ENCODE data around the gene CAST.

The CAST gene

DNA sequence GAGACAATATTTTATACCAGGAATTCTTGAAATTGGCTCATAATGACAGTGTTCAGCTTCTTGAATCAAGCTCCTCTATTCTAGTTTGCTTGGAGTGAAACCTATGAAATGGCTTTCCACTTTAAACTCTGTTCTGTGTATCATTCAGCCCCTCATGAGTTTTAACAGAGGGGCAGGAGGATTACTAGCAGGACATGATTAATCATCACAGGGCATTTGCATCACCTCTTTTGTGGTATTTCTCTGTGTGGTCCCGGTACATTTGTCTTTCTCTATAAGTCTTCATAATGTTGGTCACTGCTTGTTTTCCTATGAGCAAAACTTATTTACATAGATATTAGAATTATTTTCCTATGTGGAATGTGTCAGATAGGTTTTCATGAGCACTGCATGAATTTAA is 21.2 kb downstream of the CAST start:
- Histone ChIP-seq H3K9me3 (ENCODE audit: control insufficient read depth, low read length) (no peaks in the 10 kb centered on the region), H3K9ac (ENCODE audit: low read length) (no peak overlapping the region), H3K36me3 (ENCODE audit: control insufficient read depth, insufficient read depth, low read length) (no peaks in the 10 kb centered on the region), H3K4me1 (ENCODE audit: control insufficient read depth, insufficient read depth, low read length) (no peaks in the 10 kb centered on the region), H3K4me3 (ENCODE audit: low read length) (no peak overlapping the region), H3K27me3 (ENCODE audit: control insufficient read depth, insufficient read depth, low read length) (no peaks in the 10 kb centered on the region)

DNA sequence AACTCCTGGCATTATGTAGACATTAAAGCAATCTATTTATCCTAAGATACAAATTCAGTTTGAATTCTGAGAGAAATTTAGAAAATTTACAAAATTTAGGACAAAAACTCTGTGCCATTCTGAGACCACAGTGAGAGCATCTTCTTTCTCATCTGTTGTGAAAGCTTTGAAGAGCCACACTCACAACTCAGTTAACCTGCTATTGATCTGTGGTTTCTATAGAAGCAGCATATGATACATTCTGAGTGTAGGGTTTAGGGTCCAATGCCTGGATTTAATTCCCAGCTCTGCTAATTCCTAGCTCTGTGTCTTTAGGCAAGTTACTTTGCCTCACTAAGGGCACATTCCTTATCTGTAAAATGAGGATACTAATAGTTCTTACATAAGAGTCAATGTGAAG is 21.6 kb downstream of the CAST start:
- H3K4me3 ChIP-seq (ENCODE audit: low read length) = no peak overlapping the region
- H3K9ac ChIP-seq (ENCODE audit: low read length) = no peak overlapping the region
- H3K9me3 ChIP-seq (ENCODE audit: control insufficient read depth, low read length) = no peaks in the 10 kb centered on the region
- H3K4me1 ChIP-seq (ENCODE audit: control insufficient read depth, insufficient read depth, low read length) = no peaks in the 10 kb centered on the region
- no peaks in the 10 kb centered on the region for H3K27me3 ChIP-seq (ENCODE audit: control insufficient read depth, insufficient read depth, low read length)
- no peaks in the 10 kb centered on the region for H3K36me3 ChIP-seq (ENCODE audit: control insufficient read depth, insufficient read depth, low read length)

DNA sequence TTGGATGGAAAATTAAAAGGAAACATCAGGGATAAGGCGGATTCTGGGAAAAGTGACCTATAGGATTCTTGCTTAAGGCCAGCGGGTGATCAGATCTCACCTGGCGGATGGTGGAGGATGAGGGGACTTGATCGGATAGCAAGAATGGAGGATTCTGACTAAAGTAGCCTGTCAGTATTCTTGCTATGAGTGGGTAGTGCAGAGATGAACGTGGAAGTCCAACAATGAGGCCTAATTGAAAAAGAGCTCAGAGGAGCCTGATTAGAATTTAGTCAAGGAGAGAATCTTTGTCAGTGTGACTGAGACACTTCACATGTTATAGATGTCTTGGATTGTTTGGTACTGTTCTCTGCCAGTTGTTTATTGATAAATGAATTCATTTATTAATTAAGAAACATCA is 24.9 kb downstream of the CAST start:
- Histone ChIP-seq H3K36me3 (ENCODE audit: control insufficient read depth, insufficient read depth, low read length) (no peaks in the 10 kb centered on the region), H3K4me1 (ENCODE audit: control insufficient read depth, insufficient read depth, low read length) (no peaks in the 10 kb centered on the region), H3K9me3 (ENCODE audit: control insufficient read depth, low read length) (no peaks in the 10 kb centered on the region), H3K27me3 (ENCODE audit: control insufficient read depth, insufficient read depth, low read length) (no peaks in the 10 kb centered on the region), H3K9ac (ENCODE audit: low read length) (no peak overlapping the region), H3K4me3 (ENCODE audit: low read length) (no peak overlapping the region)

DNA sequence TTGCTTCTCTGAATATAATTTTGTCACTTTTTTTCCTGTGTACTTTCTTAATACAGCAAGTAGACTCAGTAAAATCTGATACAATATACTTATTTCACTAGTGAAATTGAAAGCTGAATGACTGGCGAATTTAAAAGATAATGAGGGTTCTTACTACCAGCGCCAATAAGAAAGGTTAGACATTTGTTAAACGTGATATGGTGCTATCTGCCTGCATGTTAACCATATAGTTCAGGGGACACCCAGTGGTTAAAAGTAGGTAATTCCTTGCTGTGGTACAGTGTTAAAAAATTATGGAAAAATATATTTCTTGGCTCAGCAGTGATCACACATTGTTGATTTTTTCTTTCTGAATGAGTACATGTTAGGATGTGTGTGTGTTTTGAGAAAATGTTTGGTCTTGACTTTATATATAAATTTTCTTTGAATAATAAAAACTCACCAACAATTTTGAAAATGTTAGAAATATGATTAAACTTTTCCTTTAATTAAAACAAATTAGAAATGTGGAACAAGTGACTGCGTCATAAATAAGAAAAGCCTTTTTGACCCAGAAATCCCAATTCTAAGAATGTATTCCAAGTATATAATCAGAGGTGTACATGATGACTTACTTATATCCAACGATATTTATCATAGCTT is 25.8 kb downstream of the CAST start:
- no peaks in the 10 kb centered on the region for H3K9me3 ChIP-seq (ENCODE audit: control insufficient read depth, low read length)
- H3K36me3 ChIP-seq (ENCODE audit: control insufficient read depth, insufficient read depth, low read length) = no peaks in the 10 kb centered on the region
- H3K9ac ChIP-seq (ENCODE audit: low read length) = no peak overlapping the region
- H3K27me3 ChIP-seq (ENCODE audit: control insufficient read depth, insufficient read depth, low read length) = no peaks in the 10 kb centered on the region
- no peaks in the 10 kb centered on the region for H3K4me1 ChIP-seq (ENCODE audit: control insufficient read depth, insufficient read depth, low read length)
- no peak overlapping the region for H3K4me3 ChIP-seq (ENCODE audit: low read length)

DNA sequence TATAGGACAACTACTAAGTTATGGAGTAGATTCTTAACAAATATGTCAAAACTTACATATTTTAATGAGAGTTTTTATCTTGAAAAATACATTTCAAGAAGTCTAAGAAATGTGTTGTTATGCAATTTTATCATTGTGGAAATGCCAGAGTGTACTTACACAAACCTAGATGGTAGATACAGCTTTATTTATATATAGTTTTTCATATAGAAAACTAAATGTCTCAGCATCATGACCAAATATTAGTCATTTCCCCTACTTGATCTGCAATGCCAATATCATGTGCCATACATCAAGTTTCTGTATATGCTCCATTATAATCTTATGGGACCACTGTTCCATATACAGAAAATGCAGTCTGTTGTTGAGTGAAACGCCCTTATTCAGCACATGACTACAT is 28.7 kb downstream of the CAST start:
- no peaks in the 10 kb centered on the region for H3K27me3 ChIP-seq (ENCODE audit: control insufficient read depth, insufficient read depth, low read length)

DNA sequence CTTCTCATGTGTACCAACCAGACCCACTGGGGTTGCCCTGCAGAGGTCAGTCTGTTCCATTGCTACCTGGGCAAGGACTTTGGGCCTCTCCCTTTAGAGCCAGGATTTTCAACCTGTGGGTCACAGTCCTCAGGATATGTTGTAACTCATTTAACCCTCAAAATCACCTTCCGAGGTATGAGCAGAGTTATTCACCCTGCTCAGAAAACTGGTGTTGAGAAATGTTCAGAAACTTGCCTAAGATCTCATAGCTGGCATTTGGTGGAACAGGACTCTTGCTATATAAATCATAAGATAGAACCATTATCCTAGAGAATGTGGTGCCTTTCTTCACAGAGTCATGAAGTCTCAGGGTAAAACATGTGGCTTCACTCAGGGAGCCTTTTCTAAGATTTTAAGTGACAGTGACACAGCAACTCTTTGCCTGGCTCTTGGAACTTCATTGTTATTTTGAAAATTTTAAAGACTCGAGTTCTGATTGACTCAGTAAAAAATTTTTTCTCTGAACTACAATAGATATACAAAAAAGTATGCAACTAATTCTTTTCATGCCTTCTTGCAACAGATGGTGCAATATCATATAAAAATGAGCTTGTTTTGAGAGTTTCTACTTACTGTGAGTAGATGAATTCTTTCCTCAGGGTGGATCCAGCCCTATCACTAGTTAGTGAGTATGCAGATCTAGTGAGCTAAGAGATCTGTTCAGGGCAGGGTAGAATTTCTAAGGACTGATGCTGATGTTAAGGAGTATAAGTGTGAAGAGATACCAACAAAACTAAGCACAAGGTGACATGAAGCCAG is 29.5 kb downstream of the CAST start:
- Histone ChIP-seq H3K27me3 (ENCODE audit: control insufficient read depth, insufficient read depth, low read length) (no peaks in the 10 kb centered on the region), H3K9ac (ENCODE audit: low read length) (no peak overlapping the region), H3K36me3 (ENCODE audit: control insufficient read depth, insufficient read depth, low read length) (no peaks in the 10 kb centered on the region), H3K4me1 (ENCODE audit: control insufficient read depth, insufficient read depth, low read length) (peaks cover 9% of the 10 kb centered on the region), H3K9me3 (ENCODE audit: control insufficient read depth, low read length) (no peaks in the 10 kb centered on the region), H3K4me3 (ENCODE audit: low read length) (no peak overlapping the region)

More for the DNA sequence above, 28.7 kb downstream of the CAST start:
- Histone ChIP-seq H3K9ac (ENCODE audit: low read length) (no peak overlapping the region), H3K9me3 (ENCODE audit: control insufficient read depth, low read length) (no peaks in the 10 kb centered on the region), H3K4me1 (ENCODE audit: control insufficient read depth, insufficient read depth, low read length) (peaks cover 3% of the 10 kb centered on the region), H3K36me3 (ENCODE audit: control insufficient read depth, insufficient read depth, low read length) (no peaks in the 10 kb centered on the region), H3K4me3 (ENCODE audit: low read length) (no peak overlapping the region)

DNA sequence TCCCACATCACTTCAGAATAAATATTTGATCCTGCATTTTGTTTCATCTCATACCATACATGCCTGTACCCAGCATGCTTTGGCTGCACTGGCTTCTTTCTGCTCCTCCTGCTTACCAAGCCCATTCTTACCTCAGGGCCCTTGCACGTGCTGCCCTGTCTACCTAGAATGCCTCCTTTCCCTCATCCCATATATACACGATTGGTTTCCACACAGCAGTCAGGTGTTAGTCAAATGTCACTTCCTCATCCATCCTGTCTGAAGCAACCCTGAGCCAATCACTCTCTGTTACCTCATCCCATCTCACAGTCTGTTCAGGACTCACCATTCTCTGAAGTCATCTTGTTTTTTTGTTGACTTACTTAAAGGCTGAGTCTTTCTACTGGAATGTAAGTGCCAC is 30.3 kb downstream of the CAST start:
- Histone ChIP-seq H3K4me3 (ENCODE audit: low read length) (no peak overlapping the region), H3K4me1 (ENCODE audit: control insufficient read depth, insufficient read depth, low read length) (peaks cover 9% of the 10 kb centered on the region), H3K36me3 (ENCODE audit: control insufficient read depth, insufficient read depth, low read length) (no peaks in the 10 kb centered on the region), H3K27me3 (ENCODE audit: control insufficient read depth, insufficient read depth, low read length) (no peaks in the 10 kb centered on the region), H3K9me3 (ENCODE audit: control insufficient read depth, low read length) (no peaks in the 10 kb centered on the region), H3K9ac (ENCODE audit: low read length) (no peak overlapping the region)

DNA sequence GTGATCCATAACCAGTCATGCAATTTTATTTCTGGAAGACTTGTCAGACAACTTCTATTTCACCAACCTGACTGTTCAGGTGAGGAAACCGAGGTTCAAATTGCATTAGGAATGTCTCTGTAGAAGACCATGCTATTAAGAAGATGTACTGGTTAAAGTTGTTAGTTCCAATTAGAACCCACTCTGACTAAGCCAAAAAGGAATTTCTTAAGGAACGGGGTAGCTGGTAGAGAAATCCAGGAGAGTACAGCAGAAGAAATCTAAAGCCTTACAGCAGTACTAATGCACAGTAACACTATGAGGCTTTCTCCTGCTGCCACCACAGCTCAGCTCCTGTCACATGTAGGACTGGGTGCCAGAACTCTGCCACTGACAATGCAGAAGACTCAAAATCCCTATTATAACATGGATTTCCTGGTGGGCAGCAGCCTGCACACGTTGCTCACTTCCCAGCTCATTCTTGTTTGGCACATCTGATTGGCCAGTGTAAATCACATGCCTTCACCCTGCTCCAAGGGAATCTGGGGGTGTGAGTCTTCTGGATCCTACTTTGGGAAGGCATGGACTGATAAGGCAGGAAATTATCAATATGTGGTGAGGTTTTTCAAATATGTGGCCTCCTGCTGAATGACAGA is 37.1 kb downstream of the CAST start:
- Histone ChIP-seq H3K27me3 (ENCODE audit: control insufficient read depth, insufficient read depth, low read length) (no peaks in the 10 kb centered on the region), H3K4me3 (ENCODE audit: low read length) (no peak overlapping the region), H3K36me3 (ENCODE audit: control insufficient read depth, insufficient read depth, low read length) (no peaks in the 10 kb centered on the region), H3K9me3 (ENCODE audit: control insufficient read depth, low read length) (no peaks in the 10 kb centered on the region), H3K9ac (ENCODE audit: low read length) (no peak overlapping the region), H3K4me1 (ENCODE audit: control insufficient read depth, insufficient read depth, low read length) (peaks cover 24% of the 10 kb centered on the region)

DNA sequence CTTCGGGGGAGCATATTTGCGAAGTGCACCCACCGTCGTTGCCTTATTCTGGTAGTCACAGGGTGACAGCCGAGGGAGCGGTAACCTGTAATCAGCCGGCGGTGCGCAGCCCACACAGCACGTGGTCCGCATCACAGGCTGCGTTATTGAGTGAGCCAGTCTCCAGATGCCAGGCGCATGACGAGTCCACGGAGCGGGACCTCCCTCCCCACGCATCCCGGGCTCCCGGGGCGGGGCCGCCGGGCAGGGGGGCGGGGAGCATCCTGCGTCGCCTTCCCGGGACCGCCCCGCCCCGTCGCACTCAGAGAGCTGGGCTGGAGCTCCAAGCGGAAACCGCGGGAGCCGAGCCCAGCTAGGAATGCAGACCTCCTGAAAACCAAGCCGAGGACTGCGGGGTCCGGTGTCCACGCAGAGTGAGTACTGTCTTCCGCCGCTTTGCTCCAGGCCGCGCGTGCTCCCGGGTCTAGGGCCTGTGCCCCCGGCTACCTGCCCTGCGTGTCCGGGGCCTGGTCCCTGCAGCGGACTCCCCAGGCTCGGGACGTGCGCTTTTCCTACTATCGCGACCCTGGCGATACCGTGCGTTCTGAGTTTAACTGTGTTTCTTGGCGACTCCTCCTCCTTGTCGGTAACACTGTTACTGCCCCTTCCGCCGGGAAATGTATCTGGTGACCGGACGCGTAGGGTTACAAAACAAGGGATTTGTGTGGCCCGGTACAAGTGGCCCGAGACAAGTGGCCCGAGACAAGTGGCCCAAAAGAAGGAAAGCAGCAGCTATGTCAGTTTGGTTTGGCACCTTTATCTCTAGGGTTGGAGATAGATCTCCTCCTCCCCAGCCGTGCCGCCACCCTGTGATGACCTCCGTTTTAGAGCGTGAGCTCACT is 40.6 kb downstream of the CAST start:
- Histone ChIP-seq H3K4me3 (ENCODE audit: low read length) (peak overlapping the region; percentile 61), H3K36me3 (ENCODE audit: control insufficient read depth, insufficient read depth, low read length) (no peaks in the 10 kb centered on the region), H3K4me1 (ENCODE audit: control insufficient read depth, insufficient read depth, low read length) (peaks cover 24% of the 10 kb centered on the region), H3K9me3 (ENCODE audit: control insufficient read depth, low read length) (no peaks in the 10 kb centered on the region), H3K9ac (ENCODE audit: low read length) (peak overlapping the region; percentile 95), H3K27me3 (ENCODE audit: control insufficient read depth, insufficient read depth, low read length) (no peaks in the 10 kb centered on the region)

DNA sequence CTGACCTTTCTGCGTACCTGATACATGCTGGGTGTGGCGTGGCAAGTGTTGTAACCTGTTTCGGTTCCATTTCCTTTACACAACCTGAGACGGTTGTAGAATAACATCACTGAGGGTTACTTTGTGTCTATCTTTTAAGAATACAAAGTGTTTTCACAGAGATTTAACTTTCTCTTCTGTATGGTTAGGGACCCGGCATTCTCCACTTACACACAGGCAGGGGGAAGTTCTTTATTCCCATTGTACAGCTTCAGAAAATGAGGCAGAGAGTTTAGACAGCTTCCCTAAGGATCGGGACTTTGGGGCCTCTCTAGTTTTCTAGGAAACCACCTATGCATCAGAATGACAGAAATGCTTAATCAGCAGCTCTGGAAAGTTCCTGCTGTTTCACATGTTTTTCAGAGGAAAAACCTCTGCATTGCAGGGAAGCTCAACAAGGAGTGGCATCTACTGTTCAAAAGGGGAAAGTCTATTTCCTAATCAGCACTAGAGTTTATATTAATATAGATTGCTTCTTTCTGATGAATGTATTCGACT is 41.3 kb downstream of the CAST start:
- Histone ChIP-seq H3K4me3 (ENCODE audit: low read length) (peak overlapping the region; percentile 61), H3K9ac (ENCODE audit: low read length) (peak overlapping the region; percentile 95), H3K27me3 (ENCODE audit: control insufficient read depth, insufficient read depth, low read length) (no peaks in the 10 kb centered on the region), H3K4me1 (ENCODE audit: control insufficient read depth, insufficient read depth, low read length) (peaks cover 25% of the 10 kb centered on the region), H3K36me3 (ENCODE audit: control insufficient read depth, insufficient read depth, low read length) (no peaks in the 10 kb centered on the region), H3K9me3 (ENCODE audit: control insufficient read depth, low read length) (no peaks in the 10 kb centered on the region)

DNA sequence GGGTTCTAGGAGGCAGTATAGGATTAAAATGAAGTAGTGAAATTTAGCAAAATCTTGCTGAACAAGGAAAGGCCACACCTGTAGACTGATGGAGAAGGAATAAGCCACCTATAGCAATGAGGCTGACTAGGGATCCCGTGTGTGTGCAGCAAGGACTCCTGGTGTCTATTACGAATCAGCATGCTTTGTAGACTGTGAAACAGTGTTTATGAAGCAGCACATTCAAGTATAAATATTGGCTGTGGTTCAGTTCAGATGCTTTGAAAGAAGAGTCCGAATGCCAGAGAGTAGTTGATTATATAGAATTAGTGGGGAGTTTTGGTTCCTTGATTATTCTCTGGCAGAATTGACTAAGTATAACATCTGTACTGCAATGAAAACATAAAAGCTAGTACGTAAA is 41.8 kb downstream of the CAST start:
- H3K36me3 ChIP-seq (ENCODE audit: control insufficient read depth, insufficient read depth, low read length) = no peaks in the 10 kb centered on the region
- peak overlapping the region; percentile 95 for H3K9ac ChIP-seq (ENCODE audit: low read length)
- H3K27me3 ChIP-seq (ENCODE audit: control insufficient read depth, insufficient read depth, low read length) = no peaks in the 10 kb centered on the region
- no peaks in the 10 kb centered on the region for H3K9me3 ChIP-seq (ENCODE audit: control insufficient read depth, low read length)
- peaks cover 30% of the 10 kb centered on the region for H3K4me1 ChIP-seq (ENCODE audit: control insufficient read depth, insufficient read depth, low read length)
- H3K4me3 ChIP-seq (ENCODE audit: low read length) = no peak overlapping the region

Data from mucosa of stomach (tissue), 1 donor.